ENCODE measurements around the gene PDE4C.

The PDE4C gene

DNA sequence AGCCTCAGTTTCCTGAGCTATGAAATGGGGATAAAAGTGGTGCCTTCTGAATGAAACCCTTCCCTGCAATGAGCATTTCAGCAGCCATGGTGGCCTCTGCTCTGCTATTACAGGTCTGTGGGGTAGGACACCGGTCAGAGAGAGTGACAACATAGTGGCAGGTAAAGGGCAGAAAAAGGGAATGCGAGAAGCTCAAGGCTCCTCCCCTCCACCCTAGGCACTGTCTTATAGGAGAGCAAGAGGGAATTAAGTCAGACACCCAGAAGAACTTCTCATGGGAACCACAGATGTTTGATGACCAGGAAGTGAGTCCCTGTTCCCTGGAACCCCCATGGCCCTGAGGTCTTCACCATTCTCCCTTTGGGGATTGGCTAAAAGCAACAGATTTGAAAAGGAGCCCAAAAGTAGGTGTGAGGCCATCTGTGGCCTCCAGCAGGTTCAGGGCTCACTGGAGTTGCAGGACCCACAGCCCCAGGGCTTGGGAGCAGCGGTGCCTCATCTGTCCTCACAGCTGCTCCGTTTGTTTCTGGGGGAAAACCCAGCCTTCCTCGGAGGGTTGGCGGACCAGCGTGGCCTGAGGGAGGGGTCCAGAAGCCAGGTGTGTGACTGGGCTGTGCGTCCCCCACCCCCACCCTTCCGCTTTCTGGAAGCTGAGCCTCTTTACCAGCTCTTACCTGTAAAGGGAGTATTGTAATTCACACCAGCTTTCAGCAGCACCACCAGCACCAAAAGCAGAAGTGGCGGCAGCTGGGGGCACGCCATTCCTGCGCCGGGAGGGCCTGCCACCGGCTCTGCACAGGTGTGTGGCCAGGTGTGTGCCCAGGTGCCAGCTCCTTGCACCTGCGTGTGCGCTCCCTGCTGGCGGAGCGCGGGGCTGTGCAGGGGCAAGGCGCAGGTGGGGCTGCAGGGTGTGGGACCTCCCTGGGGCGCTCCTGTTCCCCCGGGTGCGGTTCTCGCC, 28.6 kb upstream of the PDE4C start:
- no peak for DNase-seq

DNA sequence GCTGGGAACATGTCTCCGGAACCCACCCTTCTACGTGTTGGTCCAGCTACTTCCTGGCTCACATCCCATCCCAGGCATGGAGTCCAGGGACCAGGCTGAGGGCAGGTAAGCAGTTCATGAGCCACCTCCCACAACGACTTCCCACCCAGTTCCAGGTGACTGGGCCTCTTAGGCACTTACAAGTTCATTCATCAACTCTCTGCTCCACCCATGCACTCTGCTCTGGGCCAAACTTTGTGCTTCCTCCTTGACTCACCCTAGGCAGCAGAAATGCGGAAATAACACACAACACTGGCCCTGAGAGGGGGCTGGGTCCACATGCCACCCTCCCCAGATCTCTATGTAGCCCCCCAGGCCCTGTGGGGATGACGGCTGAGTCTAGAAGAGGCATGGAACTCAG, 27.5 kb upstream of the PDE4C start:
- no peak for DNase-seq

DNA sequence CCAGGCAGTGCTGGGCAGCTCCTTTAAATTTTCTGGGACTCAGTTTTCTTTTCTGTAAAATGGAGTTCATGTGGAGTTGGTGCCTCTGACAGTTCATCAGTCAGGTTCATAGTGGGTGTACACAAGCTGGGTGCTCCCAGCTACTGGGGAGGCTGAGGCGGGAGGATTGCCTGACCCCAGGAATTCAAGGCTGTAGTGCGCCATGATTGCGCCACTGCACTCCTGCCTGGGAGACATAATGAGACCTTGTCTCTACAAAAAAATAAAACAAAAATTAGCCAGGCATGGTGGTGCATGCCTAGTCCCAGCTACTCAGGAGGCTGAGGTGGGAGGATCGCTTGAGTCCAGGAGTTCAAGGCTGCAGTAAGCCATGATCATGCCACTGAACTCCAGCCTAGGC, 26.9 kb upstream of the PDE4C start:
- DNase-seq: no peak

DNA sequence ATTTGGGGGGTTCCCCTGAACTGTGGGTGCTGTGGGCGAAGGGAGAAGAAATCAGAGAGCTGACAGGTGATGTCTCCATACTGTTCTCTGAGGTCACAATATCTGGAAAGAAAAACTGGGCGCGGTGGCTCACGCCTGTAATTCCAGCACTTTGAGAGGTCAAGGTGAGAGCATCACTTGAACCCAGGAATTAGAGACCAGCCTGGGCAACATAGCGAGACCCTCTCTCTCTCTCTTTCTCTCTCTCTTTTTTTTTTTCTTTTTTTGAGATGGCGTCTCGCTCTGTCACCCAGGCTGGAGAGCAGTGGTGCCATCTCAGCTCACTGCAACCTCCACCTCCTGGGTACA, 26.1 kb upstream of the PDE4C start:
- no peak for DNase-seq

DNA sequence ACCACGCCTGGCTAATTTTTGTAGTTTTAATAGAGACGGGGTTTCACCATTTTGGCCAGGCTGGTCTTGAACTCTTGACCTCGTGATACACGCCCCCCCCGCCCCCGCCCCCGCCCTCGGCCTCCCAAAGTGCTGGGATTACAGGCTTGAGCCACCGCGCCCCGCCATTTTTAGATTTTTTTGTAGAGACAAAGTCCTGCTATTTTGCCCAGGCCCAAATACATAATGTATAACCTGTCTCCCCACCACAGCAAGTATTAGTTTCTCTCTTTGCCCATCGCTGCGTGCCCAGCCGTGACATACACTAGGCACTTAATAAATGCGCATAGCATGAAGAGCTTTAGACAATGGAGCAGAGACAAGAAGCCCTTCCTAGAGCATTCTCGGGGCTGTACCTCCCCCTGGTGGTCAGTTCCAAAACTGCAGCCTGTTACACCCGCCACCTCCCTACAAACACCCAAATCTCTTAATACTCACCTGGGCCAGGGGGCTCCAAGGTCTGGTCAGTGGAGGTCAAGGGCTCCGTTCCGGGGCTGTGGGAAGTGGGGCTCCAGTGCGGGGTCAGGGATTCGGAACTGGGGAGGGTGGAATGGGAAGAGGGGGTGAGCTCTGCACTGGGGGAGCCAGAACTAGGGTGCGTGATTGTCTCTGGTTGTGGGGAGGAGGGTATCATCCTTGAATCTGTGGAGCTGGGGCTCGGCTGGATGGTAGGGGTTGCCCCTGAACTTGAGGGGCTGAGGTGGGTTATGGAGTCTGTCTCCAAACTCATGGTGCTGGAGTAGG, 25.5 kb upstream of the PDE4C start:
- peak; percentile 61 for DNase-seq

DNA sequence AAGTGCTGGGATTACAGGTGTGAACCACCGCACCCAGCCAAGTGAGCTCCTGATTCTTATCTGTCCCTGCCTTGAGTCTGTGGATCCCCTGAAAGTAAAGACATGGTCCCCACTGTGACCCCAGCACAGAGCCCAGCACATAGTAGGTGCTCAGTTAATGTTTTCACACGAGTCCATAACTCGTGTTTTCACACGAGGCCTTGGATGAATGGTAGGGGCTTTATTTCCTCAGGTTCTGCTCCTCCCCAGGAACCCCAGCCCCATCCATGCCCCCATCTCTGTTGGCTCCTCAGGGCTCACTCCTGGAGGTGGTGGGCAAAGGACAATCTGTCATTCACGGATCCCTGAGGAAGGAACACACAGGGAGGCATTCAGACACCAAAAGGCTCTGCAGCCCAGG, 23.6 kb upstream of the PDE4C start:
- DNase-seq: no peak

DNA sequence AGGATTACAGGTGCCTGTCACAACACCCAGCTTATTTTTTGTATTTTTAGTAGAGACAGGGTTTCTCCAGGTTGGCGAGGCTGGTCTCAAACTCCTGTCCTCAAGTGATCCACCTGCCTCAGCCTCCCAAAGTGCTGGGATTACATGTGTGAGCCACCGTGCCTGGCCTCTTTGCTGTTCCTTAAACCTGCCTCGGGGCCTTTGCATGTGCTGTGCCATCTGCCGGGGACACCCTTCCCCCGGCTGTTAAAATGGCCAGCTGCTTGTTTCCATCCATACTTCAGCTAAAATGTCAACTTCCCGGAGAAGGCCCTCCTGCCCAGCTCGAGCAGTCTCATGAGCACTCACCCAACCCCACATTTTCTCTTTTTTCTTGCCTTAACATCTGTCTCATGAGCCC, 19.1 kb upstream of the PDE4C start:
- DNase-seq: no peak

DNA sequence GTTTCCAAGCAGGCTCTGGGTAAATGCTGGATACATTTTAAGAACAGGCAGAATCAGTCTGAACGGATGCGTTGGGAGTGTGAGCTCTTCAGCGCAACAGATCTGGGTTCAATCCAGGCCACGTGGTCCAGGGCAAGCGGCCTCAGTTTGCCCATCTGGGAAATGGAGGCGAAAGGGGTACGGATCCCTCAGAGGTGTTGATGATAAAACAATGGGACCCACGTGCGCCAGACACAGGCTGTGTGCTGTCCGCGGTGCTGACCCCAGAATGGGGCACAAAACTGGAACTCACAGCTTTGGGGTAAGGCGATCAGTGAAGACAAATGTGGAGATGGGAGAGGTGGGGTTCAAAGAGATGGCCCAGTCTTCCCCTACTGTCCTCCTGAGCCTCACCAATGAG, 13.1 kb upstream of the PDE4C start:
- no peak for DNase-seq

DNA sequence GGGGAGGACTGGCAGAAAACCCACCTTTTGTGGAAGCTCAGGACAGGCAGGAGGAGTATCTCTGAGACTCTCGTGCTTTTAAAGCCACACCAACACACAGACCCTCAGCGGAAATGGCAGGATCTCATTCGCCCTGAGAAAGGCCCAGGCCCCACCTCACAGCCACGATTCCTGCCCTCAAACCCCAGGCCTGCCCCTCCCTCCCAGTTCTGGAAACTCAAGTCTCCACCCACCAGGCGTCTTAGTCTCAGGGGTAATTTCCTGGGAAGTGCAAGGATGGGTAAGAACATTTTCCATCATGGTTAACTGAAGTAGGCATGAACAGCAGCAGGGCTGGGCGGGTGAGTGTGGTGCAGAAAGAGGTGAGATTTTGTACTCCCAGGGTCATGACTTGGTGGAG, 8.0 kb upstream of the PDE4C start:
- DNase-seq: no peak

DNA sequence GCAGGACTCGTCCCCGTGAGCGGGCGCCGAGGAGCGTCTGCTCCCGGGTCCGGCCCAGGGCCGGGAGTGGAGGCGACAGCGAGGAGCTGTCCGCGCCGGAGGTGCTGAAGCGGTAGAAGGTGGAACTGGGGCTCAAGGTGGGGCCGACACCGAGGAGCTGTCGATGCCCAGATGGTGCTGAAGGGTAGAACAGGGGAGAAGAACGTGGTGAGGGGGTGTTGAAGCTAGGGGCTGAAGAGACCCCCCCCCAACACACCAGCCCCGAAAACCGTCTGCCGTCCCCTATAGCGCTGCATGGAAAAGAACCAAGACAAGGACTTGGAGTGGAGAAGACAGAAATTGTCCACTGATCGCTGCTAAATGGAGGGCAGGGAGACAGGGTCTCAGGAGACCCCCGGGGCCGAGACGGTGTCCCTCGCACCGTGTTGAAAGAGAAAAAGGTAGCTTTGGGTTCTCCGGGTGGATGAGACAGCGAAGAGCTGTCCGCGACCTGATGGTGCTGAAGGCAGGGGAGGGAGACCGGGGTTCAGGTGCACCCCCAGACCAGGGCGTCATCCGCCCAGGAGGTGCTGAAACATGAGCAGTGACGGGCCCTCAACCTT, 7.1 kb upstream of the PDE4C start:
- peak; percentile 47 for DNase-seq

DNA sequence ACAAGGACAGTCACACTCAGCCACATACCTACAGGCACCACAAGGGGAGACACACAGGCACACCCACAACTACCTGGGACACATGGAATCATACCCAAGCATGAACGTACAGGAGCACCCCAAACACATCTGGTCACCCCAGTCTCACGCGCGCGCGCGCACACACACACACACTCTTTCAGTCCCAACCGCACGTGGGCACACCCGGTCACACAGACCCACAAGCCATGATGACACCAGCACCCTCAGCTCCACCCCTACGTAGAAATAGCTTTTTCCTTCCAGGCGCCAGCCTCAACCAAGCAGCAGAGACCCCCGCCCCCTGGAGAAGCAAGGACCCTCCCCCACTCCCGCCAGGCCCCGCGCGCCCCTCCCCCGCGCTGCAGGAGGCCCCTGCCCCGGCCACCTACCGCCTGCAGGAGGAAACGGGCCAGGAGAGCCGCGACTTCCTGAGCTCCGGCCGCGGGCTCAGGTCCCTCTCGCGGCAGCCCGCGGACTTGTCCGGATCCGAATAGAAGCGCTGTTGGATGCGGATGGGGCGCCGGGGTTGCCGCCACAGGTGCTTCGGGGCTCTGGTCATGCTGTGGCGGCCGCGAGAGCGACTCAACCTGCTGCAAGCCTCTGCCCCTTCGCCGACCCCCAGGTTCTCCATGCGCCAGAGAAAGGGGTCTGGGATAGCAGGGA, 6.4 kb upstream of the PDE4C start:
- DNase-seq: no peak

DNA sequence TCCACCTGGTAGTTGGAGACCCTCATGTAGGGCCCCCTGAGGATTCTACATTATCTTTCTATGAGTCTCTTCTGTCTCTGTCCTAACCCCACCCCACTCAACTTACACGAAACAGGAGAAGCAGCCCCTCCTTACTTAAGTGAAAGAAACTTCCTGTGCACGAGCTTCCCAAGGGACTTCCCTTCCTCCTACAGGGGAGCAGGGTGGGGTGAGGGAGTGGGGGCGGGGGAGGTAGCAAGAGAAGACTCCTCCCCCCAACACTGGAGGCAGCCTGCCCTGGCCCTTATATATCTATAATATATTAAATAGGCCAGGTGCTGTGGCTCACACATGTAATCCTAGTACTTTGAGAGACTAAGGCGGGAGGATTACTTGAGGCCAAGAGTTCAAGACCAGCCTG, 5.5 kb upstream of the PDE4C start:
- DNase-seq: no peak

DNA sequence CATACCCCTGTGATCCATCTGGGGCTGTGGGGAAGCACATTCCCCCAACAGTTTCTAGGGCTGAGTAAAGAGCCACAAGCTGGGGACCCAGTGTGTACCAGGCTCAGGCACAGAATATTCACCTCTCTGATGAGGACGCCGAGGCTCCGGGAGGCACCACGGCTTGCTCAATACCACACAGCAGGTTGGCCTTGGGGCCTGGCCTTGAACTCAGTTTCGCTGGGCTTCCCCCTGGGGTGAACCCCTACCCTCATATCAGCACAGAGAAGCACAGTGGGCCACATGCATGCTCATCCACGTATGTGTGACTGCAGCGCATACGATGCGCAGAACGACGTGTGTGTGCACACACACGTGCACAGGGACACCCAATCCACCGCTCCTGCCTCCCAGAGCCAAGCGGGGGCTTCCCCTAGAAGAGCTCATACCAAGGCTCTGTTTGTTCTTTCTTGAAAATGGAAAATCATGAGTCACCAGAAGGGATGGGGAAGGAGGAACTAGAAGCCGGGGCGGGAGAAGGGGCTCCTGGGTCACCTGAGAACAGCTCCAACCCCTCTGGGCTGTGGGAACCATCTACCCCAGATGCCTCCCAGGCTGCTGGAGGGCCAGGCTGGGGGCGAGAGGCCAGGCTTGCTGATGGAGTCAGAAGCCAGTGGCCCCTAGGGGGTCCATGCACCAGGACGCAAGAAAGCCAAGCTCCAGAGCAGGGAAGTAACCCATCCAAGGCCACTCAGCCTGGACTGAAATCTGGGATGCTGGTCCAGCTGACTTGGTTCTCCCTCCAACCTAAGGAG, 4.9 kb upstream of the PDE4C start:
- no peak for DNase-seq

DNA sequence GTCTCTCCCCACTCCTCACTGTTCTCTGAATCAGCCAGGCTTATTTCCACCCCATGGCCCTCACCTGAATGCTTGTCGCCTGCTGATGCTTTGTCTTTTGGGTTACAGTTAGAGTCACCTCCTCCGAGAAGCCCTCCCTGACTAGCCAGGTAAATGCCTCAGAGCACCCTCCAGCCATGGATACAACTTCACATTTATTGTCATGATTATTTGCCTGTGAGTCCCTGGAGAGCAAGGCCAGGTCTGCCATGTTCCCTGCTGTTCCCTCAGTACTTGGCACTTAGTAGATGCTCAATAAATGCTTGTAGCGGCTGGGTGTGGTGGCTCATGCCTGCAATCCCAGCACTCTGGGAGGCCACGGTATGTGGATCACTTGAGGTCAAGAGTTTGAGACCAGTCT, 3.7 kb upstream of the PDE4C start:
- DNase-seq: no peak

DNA sequence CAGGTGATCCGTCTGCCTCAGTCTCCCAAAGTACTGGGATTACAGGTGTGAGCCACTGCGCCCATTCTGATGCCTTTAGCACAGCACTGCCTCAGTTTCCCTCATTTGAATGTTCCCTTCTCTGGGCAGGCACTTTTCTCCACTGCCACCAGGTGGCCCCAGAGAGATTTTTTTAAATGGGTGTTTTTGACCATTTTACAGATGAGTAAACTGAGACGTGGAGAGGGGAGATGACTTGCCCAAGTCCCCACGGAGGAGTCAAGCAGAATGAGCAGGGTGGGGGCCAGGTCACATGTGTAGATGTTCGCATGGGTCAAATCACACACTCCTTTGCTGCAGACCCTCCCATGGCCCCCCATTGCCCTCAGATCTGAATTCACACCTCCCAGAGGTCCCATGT, 3.2 kb upstream of the PDE4C start:
- no peak for DNase-seq

DNA sequence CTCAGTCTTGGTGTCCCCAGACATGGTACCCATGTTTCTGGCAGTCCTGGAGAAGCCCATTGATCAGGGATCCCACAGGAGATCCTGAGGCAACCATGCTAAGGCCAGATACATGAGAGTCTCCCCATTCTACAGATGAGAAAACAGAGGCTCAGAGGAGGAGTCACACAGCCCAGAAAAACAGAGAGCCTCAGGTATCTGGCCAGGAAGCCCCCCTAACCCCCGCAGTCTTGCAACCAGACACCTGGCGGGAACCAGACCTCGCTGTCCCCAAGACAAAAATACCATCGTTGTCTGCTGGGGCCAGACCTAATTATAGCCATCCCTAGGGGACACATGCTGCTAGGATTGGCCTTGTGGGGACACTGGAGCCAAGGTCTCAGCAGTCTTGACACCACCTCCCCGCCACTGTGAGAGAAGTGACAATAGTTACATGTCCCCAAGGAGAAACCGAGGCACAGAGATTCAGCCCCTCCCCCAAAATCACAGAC, 1.6 kb upstream of the PDE4C start:
- no peak for DNase-seq

DNA sequence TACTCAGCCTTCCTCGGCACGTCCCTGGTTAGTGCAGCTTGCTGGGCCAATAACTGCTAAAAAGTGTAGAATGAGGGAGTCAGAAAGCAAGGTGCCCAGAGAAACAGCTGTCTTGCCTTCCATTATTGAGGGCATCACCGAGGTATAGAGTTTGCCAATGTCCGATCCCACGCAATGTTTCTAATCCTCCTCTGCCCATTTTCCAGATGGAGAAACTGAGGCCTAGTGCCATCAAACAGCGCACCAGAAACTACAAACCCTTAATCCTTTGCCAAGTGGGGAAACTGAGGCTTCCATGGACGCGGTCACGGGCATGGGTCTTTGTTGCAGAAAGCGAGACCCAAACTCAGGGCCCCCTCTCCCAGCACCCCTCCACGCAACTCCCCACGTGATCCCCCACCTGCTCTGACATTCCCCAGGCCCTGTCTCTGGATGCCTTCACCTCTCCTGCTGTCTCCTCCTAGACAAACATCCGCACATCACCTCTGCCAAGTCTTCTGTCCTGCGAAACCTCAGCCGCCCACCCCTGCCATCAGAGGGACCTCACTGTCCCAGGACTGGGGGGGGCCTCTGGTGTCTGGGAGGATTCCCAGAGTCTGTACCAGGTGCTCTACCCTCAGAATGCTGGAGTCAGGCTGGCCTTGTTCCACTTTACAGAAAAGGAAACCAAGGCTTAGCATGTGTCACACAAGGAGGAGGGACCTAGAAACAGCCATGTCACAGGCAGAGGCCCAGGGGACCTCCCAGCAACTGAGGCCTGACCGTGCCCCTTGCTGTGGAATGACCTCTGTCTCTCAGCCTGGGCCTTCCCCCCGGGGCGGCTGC, 930 bp upstream of the PDE4C start:
- no peak for DNase-seq

DNA sequence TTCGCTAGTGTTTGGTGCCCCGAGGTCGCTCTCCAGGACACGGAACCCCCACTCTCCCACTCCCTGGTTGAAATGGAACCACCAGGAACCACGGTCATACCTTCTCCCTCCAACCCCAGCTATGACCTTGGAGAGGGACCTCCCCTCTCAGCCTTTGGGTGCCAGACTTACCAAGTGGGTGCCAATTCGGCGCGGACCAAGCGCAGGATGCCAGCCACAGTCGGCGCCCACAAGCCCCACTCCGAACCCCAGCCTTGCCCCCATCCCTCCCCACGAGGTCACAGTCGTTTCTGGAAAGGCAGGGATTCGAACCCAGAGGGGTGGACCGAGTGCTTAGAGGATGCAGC, 910 bp downstream of the PDE4C start:
- no peak for DNase-seq

DNA sequence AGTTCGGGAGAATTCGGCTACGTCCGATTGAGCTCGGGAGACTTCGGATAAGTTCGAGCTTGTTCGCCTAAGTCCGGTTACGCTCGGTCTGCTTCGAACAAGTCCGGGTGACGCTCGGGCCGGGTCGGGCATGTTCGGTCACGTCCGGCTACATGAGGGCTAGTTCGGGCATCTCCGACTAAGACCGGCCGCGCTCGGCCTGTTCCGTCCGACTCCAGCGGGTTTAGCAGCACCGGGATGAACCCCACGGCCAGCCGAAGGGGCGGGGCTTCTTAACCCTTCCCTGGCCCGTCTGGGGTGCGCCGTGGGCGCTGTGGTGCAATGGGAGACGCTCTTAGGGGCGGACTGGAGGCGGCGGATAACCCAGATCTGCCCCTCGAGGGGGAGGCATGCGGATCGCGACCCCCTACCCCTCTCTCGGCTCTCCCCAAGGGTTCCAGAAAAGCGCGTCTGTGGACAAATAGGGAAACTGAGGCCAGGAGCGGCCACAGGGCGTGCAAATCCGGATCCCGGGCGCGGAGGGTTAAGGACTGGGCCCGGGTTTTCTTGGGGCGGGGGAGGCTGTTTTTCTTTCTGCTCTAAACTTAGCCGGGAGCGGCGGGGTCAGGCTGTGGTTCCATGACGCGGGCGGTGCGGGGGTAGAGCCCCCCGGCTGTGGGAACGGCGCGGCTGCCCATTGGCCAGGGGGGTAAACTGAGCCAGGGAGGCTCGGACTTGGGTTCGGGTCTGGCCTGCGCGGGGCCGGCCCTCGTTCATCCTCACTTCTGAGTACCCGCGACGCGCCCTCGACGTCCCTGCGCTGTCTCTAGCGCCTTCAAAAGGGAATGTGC, 1.5 kb downstream of the PDE4C start:
- peak; percentile 96 for DNase-seq

DNA sequence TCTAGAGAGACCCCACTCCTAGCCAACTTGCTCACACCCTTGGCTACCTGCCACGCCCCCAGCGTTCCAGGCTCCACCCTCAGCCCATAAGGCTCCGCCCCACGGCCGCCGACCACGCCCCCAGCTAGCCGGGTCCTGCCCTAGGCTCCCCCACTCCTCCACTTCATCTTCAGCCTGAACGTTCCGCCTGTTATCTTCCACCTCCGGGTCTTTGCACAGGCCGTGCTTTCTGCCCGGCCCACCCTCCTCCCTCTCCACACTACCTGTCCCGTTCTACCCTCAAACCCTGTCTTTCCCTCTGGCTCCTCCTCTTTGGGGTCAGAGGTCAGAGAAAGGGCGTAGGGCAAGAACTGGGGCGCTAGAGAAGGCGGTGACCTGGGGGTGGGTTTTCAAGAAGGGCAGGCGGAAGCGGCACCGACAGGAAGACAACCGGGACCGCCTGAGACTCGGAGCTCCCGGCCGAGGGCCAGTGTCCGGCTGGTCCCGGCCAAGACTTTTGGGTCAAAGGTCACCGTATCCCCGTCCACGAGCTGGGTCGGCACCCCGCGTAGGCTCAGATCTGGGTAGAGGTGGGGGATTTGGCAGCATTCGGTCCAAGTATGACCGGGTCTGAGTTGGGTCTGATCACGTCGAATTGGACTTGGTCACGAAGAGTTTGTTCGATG, 2.2 kb downstream of the PDE4C start:
- no peak for DNase-seq
